ENCODE results near the gene TGFBR2.

The TGFBR2 gene

GRCh38 chr3:30711151-30711550 lies 104.8 kb downstream of the TGFBR2 start:
- Histone ChIP-seq H3K9me3 (ENCODE audit: insufficient read depth, low read length) (no peaks in the 10 kb centered on the region), H3K36me3 (ENCODE audit: low read length) (no peaks in the 10 kb centered on the region), H3K27ac (ENCODE audit: low read depth, low read length) (no peak overlapping the region), H3K9me2 (replicated peaks; ENCODE audit: insufficient read depth, low read length) (no peaks in the 10 kb centered on the region), H4K20me1 (ENCODE audit: low read depth, low read length) (no peaks in the 10 kb centered on the region), H3K79me2 (ENCODE audit: insufficient read depth, low read length) (no peaks in the 10 kb centered on the region), H3K4me3 (ENCODE audit: insufficient read depth, low read length, poor library complexity, severe bottlenecking) (no peak overlapping the region), H3K4me2 (ENCODE audit: low read depth, low read length, poor library complexity, severe bottlenecking) (no peak overlapping the region), H3K27me3 (ENCODE audit: low read length) (no peaks in the 10 kb centered on the region), H3K9ac (ENCODE audit: low read length) (no peak overlapping the region), H3F3A (ENCODE audit: insufficient read depth) (no peaks in the 10 kb centered on the region), H2AFZ (ENCODE audit: low read depth, low read length, severe bottlenecking) (no peak overlapping the region)
- TF ChIP-seq EZH2phosphoT487 (conservative IDR thresholded peaks at IDR 0.05; ENCODE audit: low read length), result no peak

DNA sequence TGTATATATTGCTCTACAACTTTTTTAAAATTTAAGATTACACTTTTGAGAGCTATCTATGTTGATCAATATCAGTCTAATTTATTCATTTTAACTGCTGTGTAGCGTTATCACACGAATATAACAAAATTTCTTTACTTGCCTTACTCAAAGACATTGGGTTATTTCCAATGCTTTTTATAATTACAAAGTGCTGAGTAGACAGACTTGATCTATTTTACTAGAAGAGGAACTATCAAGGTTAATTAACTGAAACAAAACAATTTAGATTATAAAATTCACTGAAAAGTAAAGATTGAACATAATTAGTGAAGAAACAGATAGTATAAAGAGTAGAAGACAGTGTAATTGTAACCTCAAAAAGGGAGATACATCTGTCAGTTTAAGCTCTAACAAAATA lies 105.5 kb downstream of the TGFBR2 start:
- no peaks in the 10 kb centered on the region for H4K20me1 ChIP-seq (ENCODE audit: low read depth, low read length)
- H3K4me2 ChIP-seq (ENCODE audit: low read depth, low read length, poor library complexity, severe bottlenecking), result no peak overlapping the region
- H3K9ac ChIP-seq (ENCODE audit: low read length), result no peak overlapping the region
- H3K9me2 ChIP-seq (replicated peaks; ENCODE audit: insufficient read depth, low read length), result no peaks in the 10 kb centered on the region
- no peak overlapping the region for H2AFZ ChIP-seq (ENCODE audit: low read depth, low read length, severe bottlenecking)
- H3K27ac ChIP-seq (ENCODE audit: low read depth, low read length), result no peak overlapping the region
- H3K9me3 ChIP-seq (ENCODE audit: insufficient read depth, low read length), result no peaks in the 10 kb centered on the region
- H3K79me2 ChIP-seq (ENCODE audit: insufficient read depth, low read length), result no peaks in the 10 kb centered on the region
- TF ChIP-seq CTCF (IDR thresholded peaks at IDR 0.05; ENCODE audit: insufficient read depth, low read length, poor library complexity, severe bottlenecking), result no peak
- no peak for TF ChIP-seq EZH2phosphoT487 (conservative IDR thresholded peaks at IDR 0.05; ENCODE audit: low read length)
- no peaks in the 10 kb centered on the region for H3F3A ChIP-seq (ENCODE audit: insufficient read depth)
- H3K4me3 ChIP-seq (ENCODE audit: insufficient read depth, low read length, poor library complexity, severe bottlenecking), result no peak overlapping the region
- no peaks in the 10 kb centered on the region for H3K27me3 ChIP-seq (ENCODE audit: low read length)
- H3K36me3 ChIP-seq (ENCODE audit: low read length), result no peaks in the 10 kb centered on the region

GRCh38 chr3:30712991-30713390 lies 106.6 kb downstream of the TGFBR2 start:
- Histone ChIP-seq H3K27ac (ENCODE audit: low read depth, low read length) (no peak overlapping the region), H2AFZ (ENCODE audit: low read depth, low read length, severe bottlenecking) (no peak overlapping the region), H3K36me3 (ENCODE audit: low read length) (no peaks in the 10 kb centered on the region), H3K9me2 (replicated peaks; ENCODE audit: insufficient read depth, low read length) (no peaks in the 10 kb centered on the region), H3F3A (ENCODE audit: insufficient read depth) (no peaks in the 10 kb centered on the region), H3K4me3 (ENCODE audit: insufficient read depth, low read length, poor library complexity, severe bottlenecking) (no peak overlapping the region), H3K79me2 (ENCODE audit: insufficient read depth, low read length) (no peaks in the 10 kb centered on the region), H4K20me1 (ENCODE audit: low read depth, low read length) (no peaks in the 10 kb centered on the region), H3K9ac (ENCODE audit: low read length) (no peak overlapping the region), H3K27me3 (ENCODE audit: low read length) (no peaks in the 10 kb centered on the region), H3K4me2 (ENCODE audit: low read depth, low read length, poor library complexity, severe bottlenecking) (no peak overlapping the region), H3K9me3 (ENCODE audit: insufficient read depth, low read length) (no peaks in the 10 kb centered on the region)
- no peak for TF ChIP-seq EZH2phosphoT487 (conservative IDR thresholded peaks at IDR 0.05; ENCODE audit: low read length)
- no peak for TF ChIP-seq CTCF (IDR thresholded peaks at IDR 0.05; ENCODE audit: insufficient read depth, low read length, poor library complexity, severe bottlenecking)

DNA sequence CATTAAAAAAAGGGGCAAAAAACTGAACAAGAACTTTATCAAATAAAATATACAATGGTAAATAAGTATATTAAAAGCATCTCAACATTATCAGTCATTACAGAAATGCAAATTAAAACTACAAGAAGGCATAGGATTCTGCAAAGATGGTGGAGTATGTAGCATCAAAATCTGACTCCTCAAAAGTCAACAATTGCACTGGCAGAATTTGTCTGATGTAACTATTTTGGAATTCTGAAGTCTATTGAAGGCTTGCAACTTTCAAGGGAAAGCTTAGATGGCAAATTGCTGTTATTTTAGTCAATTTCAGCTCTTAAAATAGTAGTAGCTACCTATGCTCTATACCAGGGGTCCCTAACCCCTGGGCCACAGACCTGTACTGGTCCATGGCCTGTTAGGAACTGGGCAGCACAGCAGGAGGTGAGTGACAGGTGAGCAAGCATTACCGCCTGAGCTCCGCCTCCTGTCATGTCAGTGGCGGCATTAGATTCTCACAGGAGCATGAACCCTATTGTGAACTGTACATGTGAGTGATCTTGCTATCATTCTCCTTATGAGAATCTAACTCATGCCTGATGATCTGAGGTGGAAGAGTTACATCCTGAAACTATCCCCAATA lies 107.6 kb downstream of the TGFBR2 start:
- no peaks in the 10 kb centered on the region for H3K79me2 ChIP-seq (ENCODE audit: insufficient read depth, low read length)
- no peaks in the 10 kb centered on the region for H3F3A ChIP-seq (ENCODE audit: insufficient read depth)
- no peak overlapping the region for H3K4me3 ChIP-seq (ENCODE audit: insufficient read depth, low read length, poor library complexity, severe bottlenecking)
- H3K36me3 ChIP-seq (ENCODE audit: low read length), result no peaks in the 10 kb centered on the region
- H3K27ac ChIP-seq (ENCODE audit: low read depth, low read length), result no peak overlapping the region
- H4K20me1 ChIP-seq (ENCODE audit: low read depth, low read length), result no peaks in the 10 kb centered on the region
- TF ChIP-seq CTCF (IDR thresholded peaks at IDR 0.05; ENCODE audit: insufficient read depth, low read length, poor library complexity, severe bottlenecking) (no peak), EZH2phosphoT487 (conservative IDR thresholded peaks at IDR 0.05; ENCODE audit: low read length) (no peak)
- no peak overlapping the region for H2AFZ ChIP-seq (ENCODE audit: low read depth, low read length, severe bottlenecking)
- H3K4me2 ChIP-seq (ENCODE audit: low read depth, low read length, poor library complexity, severe bottlenecking), result no peak overlapping the region
- no peaks in the 10 kb centered on the region for H3K9me2 ChIP-seq (replicated peaks; ENCODE audit: insufficient read depth, low read length)
- no peaks in the 10 kb centered on the region for H3K27me3 ChIP-seq (ENCODE audit: low read length)
- H3K9me3 ChIP-seq (ENCODE audit: insufficient read depth, low read length), result no peaks in the 10 kb centered on the region
- no peak overlapping the region for H3K9ac ChIP-seq (ENCODE audit: low read length)

All from SU-DHL-6 (cell line).